Measurements from ENCODE around the gene GKAP1.
"Not testable (repeated sequence)": the region's sequence is repeated elsewhere in the genome, so short reads cannot be mapped to it uniquely, and the experiment has no call there.

Gene GKAP1

DNA sequence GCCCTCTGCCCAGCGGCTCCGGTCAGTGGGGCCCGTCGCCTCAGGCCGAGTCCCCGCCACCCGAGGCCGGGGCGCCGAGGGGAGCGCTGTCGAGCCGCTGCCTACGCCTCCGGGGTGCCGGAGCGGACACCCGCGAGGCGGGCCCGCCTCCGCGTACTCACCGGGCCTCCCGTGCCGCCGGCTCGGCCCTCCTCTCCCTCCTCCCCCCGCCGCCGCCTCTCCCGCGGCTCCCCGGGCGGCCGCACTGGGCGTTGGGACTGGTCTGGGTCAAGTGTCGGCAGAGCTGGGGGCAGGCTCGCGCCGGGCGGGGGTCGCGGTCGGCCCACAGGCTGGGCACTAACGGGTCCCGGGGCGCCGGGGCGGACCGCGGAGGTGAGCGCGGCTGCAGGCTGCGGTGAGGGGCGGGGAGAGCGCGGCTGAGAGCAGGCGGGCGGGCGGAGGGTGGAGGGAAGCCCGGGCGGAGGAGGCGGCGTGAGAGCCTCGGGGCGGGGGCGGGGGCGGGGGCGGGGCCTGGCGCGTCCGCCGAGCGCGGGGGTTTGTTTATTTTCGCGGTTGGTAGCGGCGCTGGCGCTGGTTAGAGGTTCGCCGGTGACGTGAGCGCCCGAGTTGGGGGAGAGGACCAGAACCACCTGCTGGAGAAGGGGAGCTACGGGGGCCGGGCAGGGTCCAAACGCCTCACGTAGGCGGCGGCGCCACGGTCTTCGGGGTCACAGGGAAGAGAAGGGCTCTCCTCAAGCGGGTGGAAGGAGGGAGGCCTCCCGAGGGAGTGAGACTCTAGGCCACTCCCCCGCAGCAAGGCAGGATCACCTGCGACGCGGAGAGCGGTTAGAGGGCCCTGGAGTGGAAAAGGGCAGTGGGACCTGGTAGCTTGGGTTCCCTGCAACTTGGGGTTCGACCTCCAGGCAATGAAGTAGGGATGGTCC lies at the start of gene GKAP1:
TSS of gene GKAP1 (minus strand) at position 414 of the 923 bp plus-strand sequence. CDS start 11,252 bp downstream, outside the sequence.
- DNase-seq: peak; percentile 30 to 86

DNA sequence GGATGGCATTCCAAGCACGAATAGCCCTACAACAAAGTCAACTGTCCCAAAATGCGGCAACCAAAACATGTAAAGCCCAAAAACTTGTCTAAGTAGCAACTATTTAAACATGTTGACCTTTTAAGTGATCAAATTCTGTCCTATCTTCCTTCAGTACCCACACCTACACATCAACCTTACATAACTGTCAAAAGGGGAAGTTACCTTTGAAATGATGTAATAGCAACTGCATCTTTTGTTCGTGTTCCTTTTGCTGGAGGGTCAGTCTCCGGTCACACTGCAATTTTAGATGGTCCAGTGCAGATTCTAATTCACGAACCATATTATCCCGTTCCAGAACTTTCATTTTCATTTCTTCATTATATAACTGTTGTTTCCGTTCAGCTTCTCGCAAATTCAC lies 32.3 kb upstream of the GKAP1 start:
- not testable (repeated sequence) for DNase-seq

DNA sequence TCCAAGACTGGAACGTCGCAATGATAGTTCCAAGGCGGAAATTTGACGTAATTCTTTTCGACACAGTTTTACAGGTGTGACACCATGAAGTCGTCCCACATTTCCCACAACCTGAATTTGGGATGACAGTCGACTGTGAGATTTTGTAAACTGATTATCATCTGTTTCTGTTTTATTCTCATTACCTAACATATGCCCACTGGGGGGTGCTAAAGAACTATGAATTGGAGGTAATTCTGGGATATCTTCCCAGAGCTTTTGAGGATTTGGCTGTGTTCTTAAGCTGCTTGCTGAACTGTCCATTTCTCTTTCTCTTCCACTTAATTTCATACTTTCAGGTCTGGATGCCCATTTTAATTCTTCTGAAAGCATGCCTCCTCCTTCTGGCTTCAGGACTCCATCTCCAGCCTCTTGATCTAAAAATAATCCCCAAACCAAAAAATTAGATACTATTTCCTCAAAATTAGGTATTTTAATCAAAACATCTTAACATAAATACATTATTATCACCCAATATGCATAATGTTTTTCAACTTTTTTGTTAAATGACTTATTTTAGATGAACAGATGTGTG lies 19.6 kb upstream of the GKAP1 start:
- not testable (repeated sequence) for DNase-seq

DNA sequence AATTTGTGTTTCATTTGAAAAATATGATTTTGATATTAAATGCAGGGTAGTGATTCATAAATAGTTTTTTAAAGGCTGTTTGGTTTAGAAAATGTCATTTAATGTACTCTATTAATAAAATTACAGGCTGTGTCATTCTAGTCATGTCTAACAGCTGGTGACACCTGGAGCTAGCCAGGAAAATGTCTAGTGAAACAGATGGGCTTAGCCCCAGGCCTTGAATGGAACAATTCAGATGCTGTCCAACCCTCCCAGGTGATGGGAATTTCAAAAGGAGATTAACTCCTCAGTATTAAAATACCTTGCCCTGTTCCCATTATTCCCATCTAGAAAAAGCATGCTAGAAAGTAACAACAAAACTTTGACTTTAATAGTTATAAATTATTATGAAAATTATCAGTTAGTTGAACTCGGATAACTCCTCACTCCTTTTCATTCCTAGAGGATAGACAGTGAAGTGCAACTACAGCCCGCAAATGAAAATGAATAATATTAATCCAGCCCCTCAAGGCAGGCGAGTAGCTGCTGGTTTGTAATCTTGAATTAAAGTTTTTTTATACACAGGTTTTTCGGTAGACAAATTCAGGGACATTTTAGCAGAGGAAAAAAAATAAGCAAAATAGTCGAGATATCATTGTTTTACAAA lies 13.0 kb upstream of the GKAP1 start:
- DNase-seq: not testable (repeated sequence)

DNA sequence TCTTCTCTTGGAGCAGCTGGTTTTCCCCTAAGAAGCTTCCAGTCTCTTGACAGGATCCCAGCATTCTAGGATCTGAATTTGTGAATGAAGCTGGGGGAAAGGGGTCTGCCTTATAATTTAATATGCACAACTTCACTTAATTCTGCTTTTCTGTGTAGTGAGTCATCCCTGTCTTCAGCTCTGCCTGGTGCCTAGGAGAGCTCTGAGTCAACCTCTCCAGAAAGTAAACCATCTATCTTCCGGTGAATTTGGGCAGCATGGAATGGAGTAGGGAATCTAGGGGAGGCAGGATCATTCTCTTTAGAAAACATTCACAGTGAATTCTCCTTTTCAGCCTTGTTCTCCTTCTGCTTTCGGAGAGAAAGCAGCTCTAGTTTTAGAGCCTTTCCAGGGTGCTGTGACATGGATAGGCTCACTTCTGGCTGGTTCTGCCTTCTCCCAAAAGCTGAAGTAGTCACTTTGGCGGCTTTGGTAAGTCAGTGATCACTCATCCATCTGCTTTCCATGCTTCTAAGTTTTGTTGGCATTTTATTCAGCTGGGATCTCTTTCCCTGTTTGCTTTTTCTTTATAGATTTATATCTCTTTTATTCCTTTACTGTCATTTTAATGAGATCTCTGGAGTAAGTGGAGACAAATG lies 7.5 kb upstream of the GKAP1 start:
- not testable (repeated sequence) for DNase-seq

DNA sequence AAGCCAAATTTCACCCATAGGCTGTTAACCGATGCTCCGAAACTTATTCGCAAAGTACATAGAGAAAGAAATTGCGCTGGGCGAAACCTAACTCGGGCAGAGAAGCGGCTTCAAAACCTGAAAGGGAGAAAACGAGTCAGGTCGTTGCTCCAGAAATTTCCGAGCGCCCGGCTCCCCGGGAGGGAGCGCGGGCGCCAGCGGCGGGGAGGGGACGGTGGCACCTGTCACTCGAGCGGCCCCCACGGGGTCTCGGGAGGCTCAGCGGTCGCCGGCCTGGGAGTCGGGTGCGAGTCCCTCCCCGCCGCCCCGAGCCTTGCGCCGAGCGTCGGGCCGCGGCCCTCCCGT lies 586 bp downstream of the GKAP1 start:
- DNase-seq: peak in 1 of 2 experiments; percentile 33

DNA sequence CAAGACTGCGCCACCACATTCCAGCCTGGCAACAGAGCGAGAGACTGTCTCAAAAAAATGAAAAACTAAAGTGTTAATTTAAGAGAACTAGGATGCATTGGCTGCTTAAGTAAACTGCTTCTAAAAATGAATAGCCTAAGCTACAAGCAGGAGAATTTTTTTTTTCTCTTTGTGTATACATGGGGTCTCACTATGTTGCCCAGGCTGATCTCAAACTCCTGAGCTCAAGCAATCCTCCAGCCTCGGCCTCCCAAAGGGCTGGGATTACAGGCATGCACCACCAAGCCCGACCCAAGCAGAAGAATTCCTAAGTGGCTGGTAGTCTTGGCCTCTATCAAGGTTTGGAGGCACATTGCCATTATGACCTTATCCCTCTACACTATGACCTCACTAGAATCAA lies 2.4 kb downstream of the GKAP1 start:
- DNase-seq: not testable (repeated sequence)

DNA sequence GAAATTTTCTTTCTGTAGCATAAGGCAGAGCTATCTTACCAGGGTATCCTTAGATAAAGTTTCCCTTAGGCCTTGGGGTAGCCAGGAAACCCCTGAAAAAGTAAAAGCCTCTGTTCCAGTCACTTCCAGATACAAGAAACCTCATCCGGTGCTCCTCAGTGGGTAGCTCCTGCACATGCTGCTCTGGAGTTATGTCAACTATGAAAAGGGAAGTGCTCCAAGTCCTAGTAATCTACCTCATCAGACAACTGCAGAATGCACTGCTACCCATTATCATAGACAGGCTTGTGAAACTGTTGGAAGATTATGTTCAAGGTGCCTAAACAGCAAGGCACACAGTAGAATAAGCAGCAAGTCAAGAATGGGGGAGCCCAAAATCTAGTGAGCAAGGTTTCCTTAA lies 8.4 kb downstream of the GKAP1 start:
- not testable (repeated sequence) for DNase-seq

DNA sequence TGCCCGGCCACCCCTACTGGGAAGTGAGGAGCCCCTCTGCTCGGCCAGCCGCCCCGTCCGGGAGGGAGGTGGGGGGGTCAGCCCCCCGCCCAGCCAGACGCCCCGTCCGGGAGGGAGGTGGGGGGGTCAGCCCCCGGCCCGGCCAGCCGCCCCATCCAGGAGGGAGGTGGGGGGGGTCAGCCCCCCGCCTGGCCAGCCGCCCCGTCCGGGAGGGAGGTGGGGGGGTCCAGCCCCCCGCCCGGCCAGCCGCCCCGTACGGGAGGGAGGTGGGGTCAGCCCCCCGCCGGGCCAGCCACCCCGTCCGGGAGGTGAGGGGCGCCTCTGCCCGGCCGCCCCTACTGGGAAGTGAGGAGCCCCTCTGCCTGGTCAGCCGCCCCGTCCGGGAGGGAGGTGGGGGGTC lies 13.1 kb downstream of the GKAP1 start:
- not testable (repeated sequence) for DNase-seq

DNA sequence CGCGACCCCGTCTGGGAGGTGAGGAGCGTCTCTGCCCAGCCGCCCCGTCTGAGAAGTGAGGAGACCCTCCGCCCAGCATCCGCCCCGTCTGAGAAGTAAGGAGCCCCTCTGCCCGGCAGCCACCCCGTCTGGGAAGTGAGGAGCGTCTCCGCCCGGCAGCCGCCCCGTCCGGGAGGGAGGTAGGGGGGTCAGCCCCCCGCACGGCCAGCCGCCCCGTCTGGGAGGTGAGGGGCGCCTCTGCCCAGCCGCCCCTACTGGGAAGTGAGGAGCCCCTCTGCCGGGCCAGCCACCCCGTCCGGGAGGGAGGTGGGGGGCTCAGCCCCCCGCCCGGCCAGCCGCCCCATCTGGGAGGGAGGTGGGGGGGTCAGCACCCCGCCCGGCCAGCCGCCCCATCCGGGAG lies 13.6 kb downstream of the GKAP1 start:
- DNase-seq: not testable (repeated sequence)

DNA sequence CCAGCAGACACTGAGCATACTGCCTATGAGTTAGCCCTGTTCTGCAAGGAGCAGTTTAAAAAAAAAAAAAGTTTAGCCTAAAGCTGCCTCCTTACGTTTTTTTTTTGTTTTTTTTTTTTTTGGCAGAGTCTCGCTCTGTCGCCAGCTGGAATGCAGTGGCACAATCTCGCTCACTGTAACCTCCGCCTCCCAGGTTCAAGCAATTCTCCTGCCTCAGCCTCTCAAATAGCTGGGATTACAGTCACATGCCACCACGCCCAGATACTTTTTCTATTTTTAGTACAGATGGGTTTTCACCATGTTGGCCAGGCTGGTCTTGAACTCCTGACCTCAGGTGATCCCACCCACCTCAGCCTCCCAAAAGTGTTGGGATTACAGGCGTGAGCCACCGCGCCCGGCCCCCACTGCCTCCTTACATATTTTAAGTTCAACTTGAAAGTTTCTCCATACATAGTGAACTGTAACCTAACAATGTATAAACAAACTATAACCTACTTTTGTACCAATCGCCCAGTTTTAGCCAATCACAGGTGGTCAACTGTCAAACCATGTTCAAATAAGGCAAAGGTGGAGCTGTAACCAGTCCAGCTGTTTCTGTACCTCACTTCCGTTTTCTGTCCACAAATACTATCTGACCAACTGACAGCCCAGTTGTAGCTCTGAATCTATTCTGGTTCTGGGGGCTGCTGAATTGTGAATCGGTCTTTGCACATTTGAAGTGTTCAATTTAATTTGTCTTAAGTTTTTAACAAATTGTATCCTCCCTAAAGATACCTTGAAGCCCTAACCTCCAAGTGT lies 17.1 kb downstream of the GKAP1 start:
- no peak for DNase-seq

DNA sequence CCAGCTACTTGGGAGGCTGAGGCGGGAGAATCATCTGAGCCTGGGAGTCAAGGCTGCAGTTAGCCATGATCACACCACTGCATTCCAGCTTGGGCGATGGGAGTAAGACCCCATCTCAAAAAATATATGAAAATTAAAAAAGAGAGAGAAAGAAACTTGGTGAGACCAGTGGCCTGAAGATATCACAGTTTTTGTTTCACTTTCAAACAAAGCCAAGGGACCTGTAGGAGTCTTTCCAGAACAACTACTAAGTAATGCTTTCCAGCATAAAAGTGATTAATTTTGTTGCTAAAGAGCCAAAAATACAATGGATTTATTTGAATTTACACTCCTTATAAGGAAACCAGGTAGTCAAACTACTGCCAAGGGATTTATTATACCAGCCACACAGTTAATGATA lies 23.5 kb downstream of the GKAP1 start:
- no peak for DNase-seq

DNA sequence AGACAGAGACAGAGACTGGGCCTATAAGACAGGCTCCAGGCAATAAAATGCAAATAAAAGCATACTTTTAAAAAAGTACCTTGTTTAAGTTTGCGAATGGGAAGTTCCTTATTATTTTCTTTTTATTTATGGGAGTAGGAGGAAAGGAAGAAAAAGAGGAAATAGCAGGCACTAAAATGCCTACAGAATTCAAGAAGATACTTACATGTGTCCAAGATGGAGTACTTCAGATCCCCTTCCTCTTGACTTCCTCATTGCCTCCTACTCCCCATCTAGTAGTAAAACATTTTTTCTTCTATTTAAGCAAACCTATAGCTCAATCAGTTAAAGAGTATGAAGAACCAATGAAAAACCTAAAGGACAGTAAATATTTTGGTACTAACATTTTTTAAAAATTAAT lies 24.8 kb downstream of the GKAP1 start:
- no peak for DNase-seq

DNA sequence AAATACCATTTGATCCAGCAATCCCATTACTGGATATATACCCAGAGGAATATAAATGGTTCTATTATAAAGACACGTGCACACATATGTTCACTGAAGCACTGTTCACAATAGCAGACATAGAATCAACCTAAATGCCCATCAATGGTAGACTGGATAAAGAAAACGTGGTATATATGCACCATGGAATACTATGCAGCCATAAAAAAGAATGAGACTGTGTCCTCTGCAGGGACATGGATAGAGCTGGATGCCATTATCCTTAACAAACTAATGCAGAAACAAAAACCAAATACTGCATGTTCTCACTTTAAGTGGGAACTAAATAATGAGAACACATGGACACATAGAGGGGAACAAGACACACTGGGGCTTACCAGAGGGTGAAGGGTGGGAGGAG lies 39.4 kb downstream of the GKAP1 start:
- DNase-seq: no peak

DNA sequence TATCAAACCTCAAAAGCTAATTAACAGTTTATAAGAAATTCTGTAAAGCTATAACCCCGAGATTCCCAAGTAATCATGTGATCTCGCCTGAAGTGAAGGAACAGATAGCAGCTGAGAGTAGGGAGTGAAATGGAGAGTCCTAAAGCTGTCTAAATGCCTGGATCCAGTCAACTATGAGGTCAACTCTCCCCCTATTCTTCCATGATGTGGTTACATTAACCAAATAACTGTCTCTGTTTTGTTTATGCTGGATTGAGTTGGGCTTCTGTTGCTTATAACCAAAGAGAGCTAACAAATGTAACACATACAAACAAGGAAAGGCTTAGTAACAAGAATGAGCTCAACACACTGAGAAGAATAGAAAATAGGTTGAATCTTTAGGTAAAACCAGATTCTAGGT lies 41.6 kb downstream of the GKAP1 start:
- DNase-seq: no peak

DNA sequence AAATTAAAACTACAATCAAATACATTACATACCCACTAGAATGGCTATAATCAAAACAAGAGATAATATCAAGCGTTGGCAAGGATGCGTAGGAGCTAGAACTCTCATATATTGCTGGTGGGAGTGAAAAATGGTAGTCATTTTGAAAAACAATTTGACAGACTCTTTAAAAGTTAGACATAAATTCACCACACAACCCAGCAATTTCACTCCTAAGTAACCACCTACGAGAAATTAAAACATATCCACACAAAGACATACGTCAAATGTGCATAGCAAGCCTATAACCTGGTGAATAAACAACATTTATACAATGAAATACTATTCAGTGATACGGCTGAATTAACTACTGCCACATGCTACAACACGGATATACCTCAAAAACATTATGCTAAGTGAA lies 44.7 kb downstream of the GKAP1 start:
- no peak for DNase-seq

DNA sequence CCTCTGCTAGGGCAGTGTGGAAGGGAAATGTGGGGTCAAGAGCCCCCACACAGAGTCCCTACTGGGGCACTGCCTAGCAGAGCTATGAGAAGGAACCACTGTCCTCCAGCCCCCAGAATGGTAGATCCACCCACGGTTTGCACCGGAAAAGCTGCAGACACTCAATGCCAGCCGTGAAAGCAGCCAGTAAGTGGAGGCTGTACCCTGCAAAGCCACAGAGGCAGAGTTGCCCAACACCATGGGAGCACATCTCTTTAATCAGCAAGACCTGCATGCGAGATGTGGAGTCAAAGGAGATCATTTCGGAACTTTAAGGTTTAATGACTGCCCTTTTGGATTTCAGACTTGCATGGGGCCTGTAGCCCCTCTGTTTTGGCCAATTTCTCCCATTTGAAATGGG lies 52.2 kb downstream of the GKAP1 start:
- no peak for DNase-seq

DNA sequence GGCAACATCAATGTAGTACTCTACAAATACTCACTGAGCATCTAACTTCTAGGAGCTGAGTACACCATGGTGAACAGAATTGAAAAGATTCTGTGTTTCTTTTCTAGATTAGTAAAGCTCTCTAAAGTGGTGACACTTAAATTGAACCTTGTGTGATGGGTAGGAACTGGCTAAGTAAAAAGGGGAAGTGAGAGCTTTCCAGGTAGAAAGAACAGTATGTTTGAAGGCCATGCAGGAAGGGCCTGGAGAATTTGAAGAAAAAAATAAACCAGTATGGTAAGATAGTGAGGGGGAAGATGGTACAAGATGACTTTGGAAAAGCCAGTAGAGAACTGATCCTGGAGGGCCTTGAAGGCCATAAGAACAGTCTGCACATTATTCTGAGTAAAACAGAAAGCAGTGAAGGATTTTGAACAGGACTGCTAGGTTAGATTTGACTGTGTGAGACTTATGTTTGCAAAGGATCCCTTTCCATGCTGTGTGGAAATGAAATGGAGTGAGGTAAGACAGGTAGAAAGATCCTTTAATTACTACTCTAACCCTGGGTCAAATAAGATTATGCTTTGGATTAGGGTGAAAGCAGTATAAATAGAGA lies 63.1 kb downstream of the GKAP1 start:
- DNase-seq: no peak

DNA sequence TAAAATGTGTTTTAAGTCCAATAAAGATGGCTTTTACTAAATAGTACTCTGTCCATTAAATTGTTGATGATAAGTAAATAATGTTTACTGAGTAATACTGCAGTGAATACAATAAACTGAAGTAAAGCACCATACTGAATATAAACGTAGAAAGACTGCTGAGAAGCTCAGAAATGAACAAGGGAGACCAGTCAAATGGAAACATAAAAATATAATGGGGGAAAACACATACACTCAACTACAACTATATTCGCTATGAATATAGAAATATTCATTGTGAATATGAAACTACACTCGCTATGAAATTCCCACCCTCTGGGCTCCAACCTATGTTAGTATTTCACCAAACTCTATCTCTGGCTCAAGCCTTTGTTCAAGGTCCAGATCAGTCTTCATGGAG lies 67.9 kb downstream of the GKAP1 start:
- no peak for DNase-seq

DNA sequence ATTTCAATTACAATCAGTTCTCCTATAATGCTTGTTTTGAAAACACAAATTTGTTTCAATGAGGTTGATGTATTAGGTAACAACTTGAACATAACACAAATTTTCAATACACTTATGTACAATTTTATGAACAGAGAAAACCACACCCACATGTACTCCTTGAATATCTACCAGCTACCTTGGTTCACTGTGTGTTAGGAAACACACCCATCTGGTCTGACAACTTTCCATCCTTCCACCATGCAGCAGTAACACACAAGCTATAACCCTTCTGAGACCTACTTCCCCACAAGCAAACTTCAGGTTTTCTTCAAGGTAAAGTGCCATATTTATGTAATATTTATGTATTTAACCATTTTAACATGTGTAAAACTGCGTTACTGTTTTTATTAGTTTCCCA lies 73.4 kb downstream of the GKAP1 start:
- DNase-seq: no peak

DNA sequence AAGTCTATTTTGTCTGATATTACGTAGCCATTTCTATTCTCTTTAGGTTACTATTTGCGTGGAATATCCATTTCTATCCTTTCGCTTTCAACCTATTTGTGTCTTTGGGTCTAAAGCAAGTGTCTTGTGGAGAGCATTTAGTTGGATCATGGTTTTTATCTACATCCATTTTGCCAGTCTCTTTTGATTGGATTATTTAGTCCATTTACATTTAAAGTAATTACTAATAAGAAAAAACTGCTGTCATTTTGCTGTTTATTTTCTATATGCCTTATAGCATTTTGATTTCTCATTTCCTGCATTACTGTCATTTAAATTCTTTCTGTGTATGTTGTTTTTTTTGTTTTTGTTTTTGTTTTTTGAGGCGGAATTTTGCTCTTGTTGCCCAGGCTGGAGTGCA lies 83.8 kb downstream of the GKAP1 start:
- DNase-seq: no peak

Measured in NCI-H526 (cell line).